ENCODE measurements around the gene ISLR.

ISLR gene

DNA sequence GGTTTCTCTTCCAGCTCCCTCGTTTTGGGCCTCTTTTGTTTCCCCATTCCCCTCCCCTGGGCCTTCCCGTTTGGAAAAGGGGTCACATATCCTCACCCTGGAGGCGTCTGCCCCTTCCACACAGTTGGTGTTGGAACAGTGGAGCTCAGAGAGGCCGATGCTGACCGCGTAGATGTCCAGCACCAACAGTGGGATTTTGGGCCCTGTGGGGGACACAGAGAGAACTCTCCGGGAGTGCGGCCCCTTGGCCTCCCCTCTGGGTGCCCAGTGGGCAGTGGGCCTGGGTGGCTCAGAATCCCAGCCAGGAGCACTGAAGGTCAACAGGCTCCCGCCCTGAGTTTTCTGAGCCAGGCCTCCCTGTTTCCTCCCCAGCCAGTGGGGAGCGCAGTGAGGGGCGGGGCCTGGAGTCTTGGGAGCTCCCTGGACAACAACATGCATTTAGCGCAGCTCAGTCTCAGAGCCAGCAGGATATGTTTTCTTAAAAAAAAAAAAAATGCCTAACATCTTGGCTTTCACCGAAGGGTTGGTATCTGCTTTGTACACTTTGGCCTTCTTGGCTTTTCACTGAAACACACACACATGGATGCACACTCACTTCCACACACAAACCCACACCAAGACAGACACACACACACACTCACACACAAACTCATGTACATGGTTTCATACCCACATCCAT is 670 bp upstream of the ISLR start:
- peak; percentile 88 for DNase-seq (ENCODE audit: low spot score)

DNA sequence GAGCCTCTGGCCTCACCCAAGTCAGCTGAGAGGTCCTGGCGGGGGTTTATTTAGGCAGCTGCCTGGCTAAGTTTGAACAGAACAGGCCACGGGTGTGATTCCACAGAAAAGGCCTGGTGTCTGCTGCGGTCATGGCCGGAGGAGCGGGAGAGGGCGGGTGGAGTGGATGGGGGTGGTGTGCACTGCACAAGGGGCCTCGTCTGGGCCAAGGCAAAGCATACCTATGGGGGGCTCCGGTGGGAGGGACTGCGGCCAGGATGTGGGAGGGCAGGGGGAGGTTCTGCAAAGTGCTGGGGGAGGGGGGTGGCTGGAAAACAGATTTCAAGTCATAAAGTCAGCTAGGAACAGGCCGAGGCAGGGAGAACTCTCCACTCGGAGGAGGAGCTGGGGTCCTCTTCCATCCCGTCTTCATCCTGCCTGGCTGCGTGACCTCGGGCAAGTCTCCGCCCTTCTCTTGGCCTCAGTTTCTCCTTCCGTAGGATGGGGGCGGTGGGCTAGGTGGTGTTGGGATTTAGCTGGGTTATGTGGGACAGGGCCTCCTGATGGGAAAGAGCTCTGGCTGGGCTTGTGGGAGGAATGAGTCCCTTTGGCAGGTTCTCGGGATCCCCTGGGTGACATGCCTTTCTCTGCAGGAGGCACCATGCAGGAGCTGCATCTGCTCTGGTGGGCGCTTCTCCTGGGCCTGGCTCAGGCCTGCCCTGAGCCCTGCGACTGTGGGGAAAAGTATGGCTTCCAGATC is 878 bp downstream of the ISLR start:
- peak; percentile 71 for DNase-seq (ENCODE audit: low spot score)

DNA sequence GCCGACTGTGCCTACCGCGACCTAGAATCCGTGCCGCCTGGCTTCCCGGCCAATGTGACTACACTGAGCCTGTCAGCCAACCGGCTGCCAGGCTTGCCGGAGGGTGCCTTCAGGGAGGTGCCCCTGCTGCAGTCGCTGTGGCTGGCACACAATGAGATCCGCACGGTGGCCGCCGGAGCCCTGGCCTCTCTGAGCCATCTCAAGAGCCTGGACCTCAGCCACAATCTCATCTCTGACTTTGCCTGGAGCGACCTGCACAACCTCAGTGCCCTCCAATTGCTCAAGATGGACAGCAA is 1.4 kb downstream of the ISLR start:
- no peak for DNase-seq (ENCODE audit: low spot score)

DNA sequence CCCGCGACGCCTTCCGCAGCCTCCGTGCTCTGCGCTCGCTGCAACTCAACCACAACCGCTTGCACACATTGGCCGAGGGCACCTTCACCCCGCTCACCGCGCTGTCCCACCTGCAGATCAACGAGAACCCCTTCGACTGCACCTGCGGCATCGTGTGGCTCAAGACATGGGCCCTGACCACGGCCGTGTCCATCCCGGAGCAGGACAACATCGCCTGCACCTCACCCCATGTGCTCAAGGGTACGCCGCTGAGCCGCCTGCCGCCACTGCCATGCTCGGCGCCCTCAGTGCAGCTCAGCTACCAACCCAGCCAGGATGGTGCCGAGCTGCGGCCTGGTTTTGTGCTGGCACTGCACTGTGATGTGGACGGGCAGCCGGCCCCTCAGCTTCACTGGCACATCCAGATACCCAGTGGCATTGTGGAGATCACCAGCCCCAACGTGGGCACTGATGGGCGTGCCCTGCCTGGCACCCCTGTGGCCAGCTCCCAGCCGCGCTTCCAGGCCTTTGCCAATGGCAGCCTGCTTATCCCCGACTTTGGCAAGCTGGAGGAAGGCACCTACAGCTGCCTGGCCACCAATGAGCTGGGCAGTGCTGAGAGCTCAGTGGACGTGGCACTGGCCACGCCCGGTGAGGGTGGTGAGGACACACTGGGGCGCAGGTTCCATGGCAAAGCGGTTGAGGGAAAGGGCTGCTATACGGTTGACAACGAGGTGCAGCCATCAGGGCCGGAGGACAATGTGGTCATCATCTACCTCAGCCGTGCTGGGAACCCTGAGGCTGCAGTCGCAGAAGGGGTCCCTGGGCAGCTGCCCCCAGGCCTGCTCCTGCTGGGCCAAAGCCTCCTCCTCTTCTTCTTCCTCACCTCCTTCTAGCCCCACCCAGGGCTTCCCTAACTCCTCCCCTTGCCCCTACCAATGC is 2.0 kb downstream of the ISLR start:
- DNase-seq (ENCODE audit: low spot score), result no peak

DNA sequence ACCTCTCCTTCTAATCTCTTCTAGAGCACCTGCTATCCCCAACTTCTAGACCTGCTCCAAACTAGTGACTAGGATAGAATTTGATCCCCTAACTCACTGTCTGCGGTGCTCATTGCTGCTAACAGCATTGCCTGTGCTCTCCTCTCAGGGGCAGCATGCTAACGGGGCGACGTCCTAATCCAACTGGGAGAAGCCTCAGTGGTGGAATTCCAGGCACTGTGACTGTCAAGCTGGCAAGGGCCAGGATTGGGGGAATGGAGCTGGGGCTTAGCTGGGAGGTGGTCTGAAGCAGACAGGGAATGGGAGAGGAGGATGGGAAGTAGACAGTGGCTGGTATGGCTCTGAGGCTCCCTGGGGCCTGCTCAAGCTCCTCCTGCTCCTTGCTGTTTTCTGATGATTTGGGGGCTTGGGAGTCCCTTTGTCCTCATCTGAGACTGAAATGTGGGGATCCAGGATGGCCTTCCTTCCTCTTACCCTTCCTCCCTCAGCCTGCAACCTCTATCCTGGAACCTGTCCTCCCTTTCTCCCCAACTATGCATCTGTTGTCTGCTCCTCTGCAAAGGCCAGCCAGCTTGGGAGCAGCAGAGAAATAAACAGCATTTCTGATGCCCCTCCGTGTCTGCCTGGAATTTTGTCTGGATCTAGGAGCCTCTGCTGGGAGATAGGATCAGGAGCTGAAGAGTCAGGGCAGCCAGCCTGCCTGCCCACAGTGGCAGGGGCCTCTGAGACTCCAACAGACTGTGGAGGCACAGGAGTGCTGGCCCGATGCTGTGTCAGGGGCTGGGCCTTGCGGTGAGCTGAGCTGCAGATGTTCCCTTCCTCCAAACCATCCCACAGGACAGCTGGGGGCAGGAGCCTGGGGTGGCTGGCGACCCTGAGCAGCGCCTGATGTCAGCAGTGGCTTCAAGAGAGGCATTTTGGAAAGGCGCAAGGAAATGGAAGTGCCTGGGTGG is 3.0 kb downstream of the ISLR start:
- DNase-seq (ENCODE audit: low spot score), result no peak

DNA sequence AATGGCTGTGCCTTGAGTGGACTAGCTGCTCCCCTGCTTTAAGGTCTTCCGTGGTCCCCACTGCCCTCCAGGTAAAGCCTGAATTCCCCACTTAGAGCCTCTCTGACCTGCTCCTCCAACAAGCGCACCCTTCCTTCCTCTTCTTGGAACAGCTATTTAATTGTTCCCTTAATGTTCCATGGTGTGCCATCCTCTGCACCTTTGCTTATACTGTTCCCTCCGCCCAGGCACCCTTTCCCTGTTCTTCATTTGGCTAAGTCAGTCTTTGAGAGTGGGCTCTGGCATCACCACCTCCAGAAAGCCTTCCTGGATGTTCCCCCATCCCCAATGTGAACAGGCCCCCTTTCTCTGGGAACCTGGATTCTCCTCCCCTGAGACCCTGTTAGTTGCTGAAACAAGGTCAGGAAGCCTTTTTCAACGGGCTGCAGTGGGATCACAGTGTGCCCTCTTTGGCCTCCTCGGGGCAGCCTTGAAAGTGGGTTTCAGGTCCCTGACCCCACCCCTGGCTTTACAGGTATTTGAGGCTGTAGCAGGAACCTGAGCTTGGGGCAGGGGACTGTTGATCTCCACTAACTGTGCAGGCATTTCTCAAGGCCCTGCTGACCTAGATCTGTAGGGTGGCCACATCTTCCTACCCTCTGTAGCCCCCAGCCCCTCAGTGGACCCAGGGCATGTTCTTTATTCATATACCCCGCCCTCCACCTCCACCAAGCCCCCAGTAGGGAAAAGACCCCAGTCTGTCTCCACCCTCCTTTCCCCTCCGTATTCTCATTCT is 5.0 kb downstream of the ISLR start:
- no peak for DNase-seq (ENCODE audit: low spot score)

DNA sequence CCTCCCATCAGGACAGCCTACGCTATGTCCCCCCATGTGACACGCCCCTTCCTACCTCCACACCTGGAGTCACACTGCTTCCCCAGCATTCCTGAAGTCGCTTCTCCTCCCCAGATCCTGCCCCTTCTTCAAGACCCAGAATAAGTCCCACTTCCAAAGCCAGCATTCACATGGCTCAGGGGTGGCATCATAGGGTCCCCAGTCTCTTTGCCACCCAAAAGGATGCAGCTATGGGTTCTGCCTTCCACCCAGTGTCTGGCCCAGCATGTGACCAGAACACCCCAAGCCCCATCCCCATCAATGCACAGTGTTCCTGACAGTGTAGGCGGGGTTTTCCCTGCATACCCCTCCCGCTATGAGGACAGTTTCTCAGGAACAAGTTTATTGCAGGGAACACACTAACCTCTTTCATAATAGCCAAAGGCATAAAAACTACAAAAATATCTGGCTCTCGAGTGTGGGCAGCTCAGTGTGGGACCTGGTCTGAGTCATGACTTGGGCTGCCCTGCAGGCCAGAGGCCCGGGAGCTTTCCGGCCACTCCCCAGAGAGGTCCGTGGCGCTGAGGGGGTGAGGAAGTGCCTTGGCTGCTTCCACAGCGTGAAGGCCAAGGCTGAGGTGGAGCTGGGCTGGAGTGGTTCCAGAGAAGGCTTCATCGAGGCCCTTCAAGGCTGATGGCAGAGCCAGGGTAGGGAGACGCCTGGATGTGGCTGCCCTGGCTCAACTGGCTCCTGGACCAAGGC is 5.8 kb downstream of the ISLR start:
- DNase-seq (ENCODE audit: low spot score), result peak; percentile 96

DNA sequence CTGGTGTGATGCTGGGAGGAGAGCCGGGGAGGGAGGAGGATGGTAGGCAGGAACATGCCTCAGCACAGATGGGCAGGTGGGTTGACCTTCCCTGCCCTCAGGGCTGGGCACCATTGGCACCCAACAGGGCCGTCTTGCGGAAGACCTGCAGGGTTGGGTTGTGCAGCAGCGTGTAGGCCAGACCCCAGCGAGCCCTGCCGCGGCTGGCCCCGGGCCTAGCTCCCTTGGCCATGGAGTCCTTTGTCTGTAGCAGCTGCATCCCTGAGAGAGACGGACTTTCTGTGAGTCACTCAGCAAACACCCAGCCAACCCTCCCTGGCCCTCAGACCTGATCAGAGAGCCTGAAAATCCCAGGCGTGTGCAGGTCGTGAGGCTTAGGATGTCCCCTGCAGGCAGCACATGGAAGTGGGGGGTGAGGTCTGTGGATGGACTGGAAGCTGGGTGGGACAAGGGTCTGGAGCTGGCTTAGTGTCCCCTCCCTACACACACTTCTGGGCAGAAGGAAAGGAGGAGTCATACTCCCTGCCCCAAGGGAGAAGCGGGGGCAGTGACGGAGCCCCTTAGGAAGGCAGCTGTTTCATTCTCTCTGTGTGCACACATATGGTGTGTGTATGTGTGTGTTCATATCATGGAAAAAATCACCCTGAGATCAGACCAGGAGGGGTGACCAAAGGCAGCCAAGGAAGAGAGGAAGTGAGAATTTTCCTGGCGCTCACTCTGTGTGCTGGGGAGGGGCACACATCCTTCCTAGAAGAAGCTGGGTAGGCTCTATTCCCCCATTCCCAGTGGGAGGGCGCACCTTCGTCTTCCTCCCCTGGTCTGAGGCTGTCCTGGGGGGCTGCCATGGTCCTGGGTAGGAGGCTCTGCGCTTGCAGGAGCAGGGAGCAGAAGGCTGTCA is 6.7 kb downstream of the ISLR start:
- DNase-seq (ENCODE audit: low spot score), result peak; percentile 80

DNA sequence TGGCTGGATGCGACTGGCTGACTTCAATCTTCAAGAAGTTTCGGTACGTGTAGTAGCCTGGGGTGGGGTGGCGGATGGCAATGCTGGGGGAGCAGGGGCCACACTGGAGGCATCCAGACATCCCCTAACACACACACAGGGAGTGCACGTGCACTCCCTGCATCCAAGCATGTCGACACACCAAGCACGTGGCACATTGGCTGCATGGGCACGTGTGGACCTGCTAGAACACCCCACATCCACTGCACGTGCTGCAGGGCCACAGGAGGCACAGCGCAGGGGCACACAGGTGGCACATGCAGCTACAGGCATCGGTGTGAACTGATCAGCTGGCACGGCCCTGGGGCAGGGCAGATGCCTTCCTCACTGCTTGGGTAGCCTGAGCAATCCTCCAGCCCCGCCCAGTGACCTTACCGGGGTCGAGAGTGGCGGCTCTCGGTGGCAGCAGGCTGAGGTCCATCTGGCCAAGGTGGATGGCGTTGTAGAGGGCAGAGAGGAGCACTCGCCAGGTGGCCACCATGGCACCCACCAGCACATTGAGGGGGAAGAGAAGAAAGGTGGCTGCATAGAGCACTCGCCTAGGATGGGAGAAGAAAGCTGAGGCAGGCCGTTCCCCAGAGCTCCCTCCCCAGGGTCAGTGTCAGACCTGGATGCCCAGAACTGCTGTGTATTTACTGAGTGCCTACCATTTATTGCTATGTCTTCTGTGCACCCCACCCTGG is 7.5 kb downstream of the ISLR start:
- no peak for DNase-seq (ENCODE audit: low spot score)

DNA sequence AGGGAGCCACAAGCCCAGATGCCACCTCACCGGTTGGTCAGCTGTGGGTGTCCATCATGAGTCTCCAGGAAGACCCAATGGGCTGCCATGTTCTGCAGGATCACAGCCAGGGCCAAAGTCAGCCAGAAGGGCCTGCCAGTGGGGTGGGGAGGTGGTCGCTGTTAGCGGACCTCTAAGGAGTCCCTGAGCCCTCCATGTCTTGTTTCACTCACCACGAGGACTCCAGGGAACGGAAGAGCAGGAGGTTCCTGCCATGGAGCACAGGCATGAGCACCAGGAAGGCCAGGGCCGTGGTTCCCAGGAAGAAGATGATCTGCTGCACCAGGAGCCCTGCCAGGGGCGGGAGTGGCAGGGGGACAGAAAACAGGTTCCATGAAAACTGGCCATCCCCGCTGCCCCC is 8.6 kb downstream of the ISLR start:
- DNase-seq (ENCODE audit: low spot score), result no peak

DNA sequence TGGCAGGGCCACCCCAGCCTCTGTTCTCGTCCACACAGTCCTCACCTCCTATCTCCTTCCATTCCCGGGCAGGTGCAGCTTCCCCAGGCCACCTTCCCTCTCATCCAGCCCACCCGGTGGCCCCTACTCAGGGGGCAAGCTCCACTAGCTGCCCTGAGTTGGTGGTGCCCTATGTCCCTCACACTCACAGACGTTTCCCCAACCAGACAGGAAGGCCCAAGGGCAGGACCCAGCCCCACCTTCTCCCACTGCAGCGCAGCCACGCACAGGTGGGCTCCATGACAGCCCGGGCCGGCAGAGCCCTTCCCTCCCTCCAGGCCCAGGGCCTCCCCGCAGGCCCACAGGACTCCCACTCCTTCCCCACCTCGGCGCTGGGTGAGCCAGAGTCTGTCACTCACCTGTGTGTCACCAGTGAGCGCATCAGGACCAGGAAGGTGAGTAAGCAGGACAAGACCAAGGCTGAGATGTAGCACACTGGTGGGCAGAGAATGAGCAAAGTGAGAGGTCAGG is 11.1 kb downstream of the ISLR start:
- no peak for DNase-seq (ENCODE audit: low spot score)

DNA sequence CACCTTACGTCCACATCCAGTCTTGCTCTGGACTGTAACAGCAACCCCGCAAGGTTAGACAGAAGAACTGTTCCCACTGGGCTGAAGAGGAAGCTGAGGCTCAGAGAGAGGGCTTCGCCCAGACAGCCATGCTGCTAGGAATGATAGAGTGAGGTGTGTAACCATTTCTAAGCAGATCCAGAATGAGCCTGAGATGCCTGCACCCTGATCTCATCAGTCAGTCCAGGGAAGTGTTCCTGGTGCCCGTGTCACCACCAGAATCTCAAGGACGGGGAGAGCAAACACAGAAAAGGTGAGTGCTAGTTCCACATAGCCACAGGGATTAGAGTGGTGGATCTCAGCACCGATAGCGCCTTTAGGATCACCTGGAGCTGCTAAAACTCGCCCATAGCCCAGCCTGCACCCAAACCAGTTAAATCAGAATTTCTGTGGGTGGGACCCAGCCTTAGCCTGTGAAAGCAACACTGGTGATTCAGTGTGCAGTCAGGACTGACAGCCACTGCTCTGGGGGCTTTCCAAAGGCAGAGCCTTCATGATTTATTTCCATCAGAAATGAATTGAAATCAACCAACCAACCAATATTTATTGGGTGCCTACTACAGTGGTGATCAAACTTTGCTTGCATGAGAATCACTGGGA is 12.3 kb downstream of the ISLR start:
- DNase-seq (ENCODE audit: low spot score), result no peak

DNA sequence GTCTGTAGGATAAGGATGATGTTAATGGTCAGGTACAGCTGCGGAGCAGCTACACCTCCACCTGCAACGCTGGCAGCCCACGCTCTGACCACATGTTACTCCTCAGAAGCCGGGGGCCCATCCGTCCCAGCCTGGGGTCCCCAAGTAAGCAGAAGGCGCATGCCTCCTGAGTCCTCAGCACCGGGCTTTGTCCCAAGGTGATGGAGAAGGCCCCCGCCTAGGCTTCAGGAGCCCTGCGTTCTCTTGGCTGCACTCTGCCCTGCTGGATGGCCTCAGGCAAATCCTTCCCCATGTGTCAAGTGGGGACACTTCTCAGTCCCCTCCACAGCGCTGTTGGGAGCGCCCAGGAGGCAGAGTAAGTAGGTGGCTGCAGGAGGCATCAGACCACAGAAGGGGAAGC is 14.7 kb downstream of the ISLR start:
- DNase-seq (ENCODE audit: low spot score), result no peak

DNA sequence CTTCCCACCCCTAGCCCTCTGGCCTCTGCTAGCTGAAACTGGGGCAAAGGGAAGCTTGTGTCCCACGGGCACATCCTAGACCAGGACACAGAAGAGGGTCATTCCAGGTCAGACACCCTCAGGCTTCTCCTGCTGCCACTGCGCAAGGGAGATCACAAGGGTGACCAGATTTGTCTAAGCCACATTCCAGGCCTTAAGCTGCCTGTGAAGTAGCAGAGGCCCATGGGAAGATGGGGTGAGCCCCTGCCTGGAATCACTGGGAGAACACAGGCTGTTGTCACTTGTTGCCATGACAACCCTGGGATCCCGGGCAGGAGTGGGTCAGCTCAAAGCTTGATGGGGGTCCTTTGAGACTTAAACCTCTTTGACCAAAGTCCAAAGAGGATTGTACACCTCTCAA is 18.3 kb downstream of the ISLR start:
- DNase-seq (ENCODE audit: low spot score), result no peak

DNA sequence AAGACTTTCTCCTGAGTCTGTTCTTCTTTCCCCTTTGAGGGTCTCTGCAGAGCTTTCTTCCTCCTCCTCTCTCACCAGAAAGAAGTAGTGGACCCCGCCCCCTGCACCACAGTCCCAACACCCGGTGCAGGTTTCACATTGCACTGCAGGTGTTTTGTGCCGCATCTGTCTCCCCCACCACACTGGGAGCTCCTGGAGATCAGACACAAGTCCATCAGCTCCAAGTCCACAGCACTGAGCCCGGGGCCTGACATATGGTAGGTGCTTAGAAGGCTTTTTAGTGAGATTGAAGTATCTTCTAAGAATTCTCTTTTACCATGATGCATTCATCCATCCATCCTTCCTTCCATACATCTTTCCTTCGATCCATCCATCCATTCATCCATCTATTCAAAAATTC is 19.2 kb downstream of the ISLR start:
- no peak for DNase-seq (ENCODE audit: low spot score)

DNA sequence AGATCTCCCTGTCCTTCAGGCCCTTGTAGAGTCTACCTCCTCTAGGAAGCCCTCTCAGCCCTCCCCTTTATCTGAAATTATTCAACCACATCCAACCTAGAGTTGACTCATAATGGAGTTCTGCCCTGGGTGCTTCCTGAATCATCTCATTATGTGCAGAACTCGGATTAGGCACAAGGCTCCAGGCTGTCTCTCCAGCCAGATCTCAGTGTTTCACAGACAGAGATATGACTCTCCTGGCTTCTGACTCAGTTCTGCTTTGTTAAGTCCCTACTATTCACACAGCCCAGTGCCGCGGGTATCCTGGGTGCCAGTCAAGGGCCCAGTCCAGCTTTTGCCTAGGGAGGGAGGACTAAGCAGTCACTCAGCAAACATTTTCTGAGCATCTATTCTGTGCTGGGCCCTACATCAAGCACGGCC is 19.8 kb downstream of the ISLR start:
- peak; percentile 83 for DNase-seq (ENCODE audit: low spot score)

DNA sequence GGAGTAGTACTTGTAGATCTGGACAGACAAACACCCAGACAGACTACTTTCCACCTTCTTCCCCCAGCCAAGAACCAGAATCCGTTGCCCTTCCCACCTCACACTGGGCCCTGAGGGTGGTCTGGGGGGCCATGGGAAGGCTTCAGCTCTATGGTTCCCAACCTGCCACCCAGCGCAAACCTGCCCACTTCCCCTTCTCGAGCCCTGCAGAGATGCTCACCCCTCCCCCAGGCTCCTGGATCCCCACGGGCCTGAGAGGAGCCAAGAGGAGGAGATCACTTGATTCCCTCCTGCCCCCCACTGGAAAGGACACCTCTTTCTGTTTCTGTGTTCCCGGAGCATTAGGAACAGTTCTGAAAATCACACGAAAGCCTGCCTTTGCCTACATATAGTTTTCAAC is 20.4 kb downstream of the ISLR start:
- no peak for DNase-seq (ENCODE audit: low spot score)
